ENCODE measurements around the gene SRGAP3.

Gene SRGAP3

DNA sequence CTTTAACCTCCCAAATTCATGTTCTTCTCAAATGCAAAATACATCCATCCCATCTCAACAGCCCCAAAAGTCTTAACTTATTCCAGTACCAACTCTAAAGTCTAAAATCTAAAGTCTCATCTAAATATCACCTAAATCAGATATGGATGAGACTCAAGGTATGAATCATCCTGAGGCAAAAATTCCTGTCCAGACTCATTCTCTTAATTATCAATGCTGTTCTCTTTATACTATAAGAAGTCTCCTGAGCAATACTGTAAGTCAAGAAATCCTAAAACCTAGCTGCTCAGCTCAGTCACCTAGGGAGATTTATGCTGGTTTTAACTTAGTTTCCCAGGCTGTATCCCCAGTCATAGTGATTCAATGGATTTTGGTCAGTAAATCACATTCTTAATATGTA, 297.3 kb downstream of the SRGAP3 start:
- DNase-seq (ENCODE audit: low spot score): no peak
- TF ChIP-seq, protein P1, sequence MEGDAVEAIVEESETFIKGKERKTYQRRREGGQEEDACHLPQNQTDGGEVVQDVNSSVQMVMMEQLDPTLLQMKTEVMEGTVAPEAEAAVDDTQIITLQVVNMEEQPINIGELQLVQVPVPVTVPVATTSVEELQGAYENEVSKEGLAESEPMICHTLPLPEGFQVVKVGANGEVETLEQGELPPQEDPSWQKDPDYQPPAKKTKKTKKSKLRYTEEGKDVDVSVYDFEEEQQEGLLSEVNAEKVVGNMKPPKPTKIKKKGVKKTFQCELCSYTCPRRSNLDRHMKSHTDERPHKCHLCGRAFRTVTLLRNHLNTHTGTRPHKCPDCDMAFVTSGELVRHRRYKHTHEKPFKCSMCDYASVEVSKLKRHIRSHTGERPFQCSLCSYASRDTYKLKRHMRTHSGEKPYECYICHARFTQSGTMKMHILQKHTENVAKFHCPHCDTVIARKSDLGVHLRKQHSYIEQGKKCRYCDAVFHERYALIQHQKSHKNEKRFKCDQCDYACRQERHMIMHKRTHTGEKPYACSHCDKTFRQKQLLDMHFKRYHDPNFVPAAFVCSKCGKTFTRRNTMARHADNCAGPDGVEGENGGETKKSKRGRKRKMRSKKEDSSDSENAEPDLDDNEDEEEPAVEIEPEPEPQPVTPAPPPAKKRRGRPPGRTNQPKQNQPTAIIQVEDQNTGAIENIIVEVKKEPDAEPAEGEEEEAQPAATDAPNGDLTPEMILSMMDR (IDR thresholded peaks at IDR 0.05; ENCODE audit: extremely low read depth, missing control alignments): no peak

- no peak for DNase-seq (ENCODE audit: low spot score)
- TF ChIP-seq, protein P1 (IDR thresholded peaks at IDR 0.05; ENCODE audit: extremely low read depth, missing control alignments): no peak
These were observed 303.4 kb downstream of the SRGAP3 start for GRCh38 chr3:8945890-8946600.

GRCh38 chr3:8942746-8943488, 306.5 kb downstream of the SRGAP3 start:
- TF ChIP-seq, protein P1 (IDR thresholded peaks at IDR 0.05; ENCODE audit: extremely low read depth, missing control alignments): no peak
- no peak for DNase-seq (ENCODE audit: low spot score)

DNA sequence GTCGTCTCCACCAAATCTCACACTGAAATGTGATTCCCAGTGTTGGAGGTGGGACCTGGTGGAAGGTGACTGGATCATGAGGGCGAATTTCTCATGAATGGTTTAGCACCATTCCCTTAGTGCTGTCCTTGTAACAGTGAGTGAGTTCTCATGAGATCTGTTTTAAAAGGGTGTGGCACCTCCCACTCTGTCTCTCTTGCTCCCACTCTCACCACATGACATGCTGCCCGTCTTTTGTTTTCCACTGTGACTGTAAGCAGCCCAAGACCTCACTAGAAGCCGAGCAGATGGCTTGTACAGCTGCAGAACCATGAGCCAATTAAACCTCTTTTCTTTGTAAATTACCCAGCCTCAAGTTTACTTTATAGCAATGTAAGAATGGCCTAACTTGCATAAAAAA, 307.3 kb downstream of the SRGAP3 start:
- TF ChIP-seq, protein P1 (IDR thresholded peaks at IDR 0.05; ENCODE audit: extremely low read depth, missing control alignments): no peak
- DNase-seq (ENCODE audit: low spot score): no peak

DNA sequence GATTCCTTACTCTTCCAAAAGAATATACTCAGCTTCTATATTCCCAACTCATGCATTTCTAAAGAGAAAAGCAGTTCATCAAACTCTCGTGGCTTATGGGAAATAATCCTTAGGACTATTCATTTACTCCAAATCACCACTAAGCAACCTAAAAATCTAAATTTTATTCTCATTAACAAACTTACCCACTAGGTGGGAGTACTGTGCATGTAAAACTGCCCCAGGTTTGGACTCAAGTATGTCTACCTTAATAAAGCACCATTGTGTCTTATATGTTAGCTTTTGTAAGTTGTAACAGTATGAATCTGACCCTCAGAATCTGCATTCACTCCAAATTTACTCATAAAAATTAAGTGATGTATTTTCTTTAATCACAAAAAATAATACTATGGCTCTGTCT, 311.4 kb downstream of the SRGAP3 start:
- DNase-seq (ENCODE audit: low spot score): no peak
- TF ChIP-seq, protein P1 (IDR thresholded peaks at IDR 0.05; ENCODE audit: extremely low read depth, missing control alignments): no peak

DNA sequence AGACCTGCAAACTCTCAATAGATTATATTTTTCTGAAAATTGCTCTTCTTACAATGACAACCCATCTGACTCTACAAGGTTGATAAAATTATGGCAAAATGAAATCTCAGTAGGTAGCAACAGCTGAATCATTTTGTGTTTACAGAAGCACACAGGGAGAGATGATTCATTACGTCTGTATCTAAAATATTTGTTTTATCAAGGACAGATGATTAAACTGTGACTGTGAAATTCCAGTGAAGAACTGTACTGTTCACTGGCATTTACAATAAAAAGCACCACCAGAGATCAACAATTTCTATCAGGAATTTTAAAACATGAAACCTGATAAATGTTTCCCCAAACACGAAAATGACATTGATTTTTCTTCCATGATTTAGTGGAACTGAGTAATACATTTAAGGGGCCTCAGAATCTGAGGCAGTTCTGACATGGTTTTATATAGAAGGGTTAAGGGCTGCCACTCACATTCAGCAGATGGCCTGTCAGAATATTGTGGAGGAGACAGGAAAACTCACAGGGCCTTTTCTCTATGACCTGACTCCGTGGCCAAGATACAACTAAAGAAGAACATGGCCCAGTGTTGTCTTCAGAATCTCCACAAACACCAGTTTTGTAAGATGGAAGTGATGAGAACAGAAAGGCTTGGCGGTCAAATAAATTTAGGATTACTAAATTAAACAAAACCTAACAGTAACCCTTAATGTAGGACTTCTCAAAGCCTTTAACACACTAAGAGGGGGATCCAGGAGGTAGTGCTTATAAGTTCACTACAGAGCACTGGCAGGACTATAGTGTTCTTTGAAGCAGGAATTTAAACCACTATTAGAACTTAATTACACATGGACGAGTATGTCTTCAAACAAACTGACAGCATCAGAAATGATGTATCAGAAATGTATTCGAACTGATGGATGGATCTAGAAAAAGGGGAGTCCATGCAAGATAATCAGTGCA, 312.1 kb downstream of the SRGAP3 start:
- TF ChIP-seq, protein P1 (IDR thresholded peaks at IDR 0.05; ENCODE audit: extremely low read depth, missing control alignments): no peak
- no peak for DNase-seq (ENCODE audit: low spot score)
